ENCODE results near the gene AGTR1.

DNA sequence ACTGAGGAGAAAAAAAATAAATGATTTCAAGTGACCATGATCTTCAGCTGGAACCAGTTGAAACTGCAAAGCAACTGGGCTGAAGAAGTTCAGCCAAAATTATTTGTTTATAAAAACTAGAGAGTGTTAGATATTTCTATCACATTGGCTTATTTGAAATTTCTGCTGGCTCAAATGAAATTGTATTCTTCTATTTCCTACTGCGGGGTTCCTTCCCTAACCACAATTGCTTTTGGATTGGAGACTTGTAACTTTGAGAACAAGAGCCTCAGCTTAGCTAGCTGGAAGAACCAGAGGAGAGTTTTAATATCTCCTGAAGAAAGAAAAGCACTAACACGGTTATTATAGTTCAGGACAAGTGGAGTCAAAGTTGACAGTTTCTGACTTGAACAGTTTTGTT is 31.1 kb downstream of the AGTR1 start:
- TF ChIP-seq POLR2AphosphoS5 (IDR thresholded peaks at IDR 0.05; ENCODE audit: low read depth, low read length), result no peak
- TF ChIP-seq POLR2A (IDR thresholded peaks at IDR 0.05; ENCODE audit: low read depth, low read length), result no peak

Measured in GM12892 (cell line).